Gastroesophageal sphincter (tissue), 4 donors: ENCODE data around the gene GLRA3. TPM values are rescaled to one million over a fixed set of nuclear protein-coding genes. Genes with fewer than 3 reads are reported as not detected.

Experiments
- ATAC-seq: fragments of 150-250 bp; one replicate; pipeline ENCODE4 v1.9.1; 2016; ENCODE audit warnings: mild to moderate bottlenecking, moderate library complexity
- H3K27ac ChIP-seq, 4 donors: fragments of 200-600 bp; sonication (generic) in 3 of 4; 1 replicate in 3 of 4; 2 replicates in 1 of 4; pipeline ENCODE4 v1.5.1; 2016 to 2019
- H3K27me3 ChIP-seq: fragments of 200-600 bp; sonication (generic); one replicate; pipeline ENCODE4 v1.5.1; 2019
- H3K36me3 ChIP-seq, 2 donors: fragments of 200-600 bp; sonication (generic); one replicate each; pipeline ENCODE4 v1.5.1; 2019; ENCODE audit warnings: control low read depth in 1 of 2
- H3K4me1 ChIP-seq, 3 donors: fragments of 200-600 bp; sonication (generic); 1 replicate in 2 of 3; 2 replicates in 1 of 3; pipeline ENCODE4 v1.5.1; 2016 to 2019; ENCODE audit warnings: control low read depth in 2 of 3
- H3K4me3 ChIP-seq, 2 donors: fragments of 200-600 bp; sonication (generic); one replicate each; pipeline ENCODE4 v1.5.1; 2019; ENCODE audit warnings: mild to moderate bottlenecking in 1 of 2, moderate library complexity in 1 of 2
- H3K9me3 ChIP-seq, 3 donors: fragments of 200-600 bp; sonication (generic); one replicate each; pipeline ENCODE4 v1.5.1; 2017 to 2019; ENCODE audit warnings: control low read depth in 2 of 3
- EP300 ChIP-seq: sonication (generic); formaldehyde crosslinking; IDR thresholded peaks from one replicate; pipeline ENCODE4 v1.6.1; 2017; ENCODE audit warnings: antibody characterized with exemption, mild to moderate bottlenecking
- POLR2A ChIP-seq, 2 donors: fragments of 450-650 bp; IDR thresholded peaks; one replicate each; pipeline ENCODE4 v1.6.1; 2017; ENCODE audit warnings: antibody characterized with exemption in 2 of 2, mild to moderate bottlenecking in 2 of 2, moderate library complexity in 1 of 2
- POLR2AphosphoS5 ChIP-seq: sonication (generic); formaldehyde crosslinking; IDR thresholded peaks from one replicate; pipeline ENCODE4 v1.6.1; 2017; ENCODE audit warnings: antibody characterized with exemption
- WGBS, 2 donors: methylation state at CpG; one replicate each; pipeline ENCODE4 v1.1.5; 2018; ENCODE audit warnings: low coverage in 1 of 2; 5-methylcytosine and 5-hydroxymethylcytosine counted together
- total RNA-seq, 4 donors: library from RNA; depleted of rRNA; stranded (reverse); fragments of >200 nt; gene quantifications; one replicate each; pipeline ENCODE4 v1.1.0, GENCODE V29; 2016
- TF ChIP-seq, protein P1 (sequence below), 4 experiments: fragments of 200-600 bp in 2 of 4; fragments of 450-650 bp in 2 of 4; sonication (generic) in 1 of 4; IDR thresholded peaks; one replicate each; pipeline ENCODE4 v1.5.1; 2017 to 2019; ENCODE audit warnings: antibody characterized with exemption in 4 of 4, mild to moderate bottlenecking in 2 of 4, moderate library complexity in 2 of 4

Gene GLRA3
- total RNA-seq, 4 donors from 2014 or later = 0.13 TPM; not detected in 3

DNA sequence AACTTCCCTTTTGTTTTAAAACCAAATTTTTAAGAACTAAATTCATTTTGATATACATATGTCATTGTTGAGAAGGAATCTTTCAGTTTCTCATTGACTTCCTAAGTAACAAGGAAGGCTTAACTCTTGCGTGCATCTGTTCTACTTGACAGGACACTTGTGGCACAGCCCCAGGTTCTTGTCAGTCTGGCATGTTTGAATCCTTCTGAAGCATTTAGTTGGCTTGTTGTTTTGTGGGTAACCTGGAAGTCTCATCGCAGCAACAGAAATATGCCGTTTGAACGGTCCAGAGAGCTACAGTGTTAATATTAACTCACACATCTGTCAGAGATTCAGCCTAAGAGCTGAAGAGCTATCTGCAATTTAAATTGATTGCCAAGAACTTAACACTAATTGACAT is 76.0 kb downstream of the GLRA3 start:
- no peaks in the 10 kb centered on the region for H3K27me3 ChIP-seq
- ATAC-seq = no peak
- no peaks in the 10 kb centered on the region for H3K9me3 ChIP-seq
- WGBS, 2 donors = 82 to 93% methylated on average over 2 to 3 of the region's 4 CpGs
- H3K4me1 ChIP-seq = no peaks in the 10 kb centered on the region
- H3K36me3 ChIP-seq = no peaks in the 10 kb centered on the region
- H3K4me3 ChIP-seq = no peak overlapping the region
- no peak overlapping the region for H3K27ac ChIP-seq
- TF ChIP-seq EP300 (no peak), POLR2AphosphoS5 (no peak), POLR2A (IDR thresholded peaks at IDR 0.05) (no peak)
- TF ChIP-seq, protein P1, sequence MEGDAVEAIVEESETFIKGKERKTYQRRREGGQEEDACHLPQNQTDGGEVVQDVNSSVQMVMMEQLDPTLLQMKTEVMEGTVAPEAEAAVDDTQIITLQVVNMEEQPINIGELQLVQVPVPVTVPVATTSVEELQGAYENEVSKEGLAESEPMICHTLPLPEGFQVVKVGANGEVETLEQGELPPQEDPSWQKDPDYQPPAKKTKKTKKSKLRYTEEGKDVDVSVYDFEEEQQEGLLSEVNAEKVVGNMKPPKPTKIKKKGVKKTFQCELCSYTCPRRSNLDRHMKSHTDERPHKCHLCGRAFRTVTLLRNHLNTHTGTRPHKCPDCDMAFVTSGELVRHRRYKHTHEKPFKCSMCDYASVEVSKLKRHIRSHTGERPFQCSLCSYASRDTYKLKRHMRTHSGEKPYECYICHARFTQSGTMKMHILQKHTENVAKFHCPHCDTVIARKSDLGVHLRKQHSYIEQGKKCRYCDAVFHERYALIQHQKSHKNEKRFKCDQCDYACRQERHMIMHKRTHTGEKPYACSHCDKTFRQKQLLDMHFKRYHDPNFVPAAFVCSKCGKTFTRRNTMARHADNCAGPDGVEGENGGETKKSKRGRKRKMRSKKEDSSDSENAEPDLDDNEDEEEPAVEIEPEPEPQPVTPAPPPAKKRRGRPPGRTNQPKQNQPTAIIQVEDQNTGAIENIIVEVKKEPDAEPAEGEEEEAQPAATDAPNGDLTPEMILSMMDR (IDR thresholded peaks at IDR 0.05) = no peak

DNA sequence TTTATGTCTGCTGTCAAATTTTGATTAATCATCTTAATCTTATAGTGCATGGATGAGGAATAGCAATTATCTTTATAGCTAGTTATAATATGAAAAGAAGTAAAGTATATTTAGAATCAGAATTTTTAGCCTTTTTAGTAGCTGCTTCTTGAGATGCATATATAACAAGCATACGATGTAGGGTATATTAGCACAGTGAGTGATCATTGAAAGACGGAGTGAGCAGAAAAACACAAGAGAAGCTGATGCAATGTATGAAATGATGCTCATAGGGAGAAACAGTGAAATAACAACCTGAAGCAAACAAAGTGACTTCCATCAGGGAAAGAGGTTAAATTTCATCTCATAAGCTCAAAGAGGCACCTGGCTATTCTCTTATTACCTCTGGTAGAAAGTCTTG is 77.0 kb downstream of the GLRA3 start:
- TF ChIP-seq POLR2AphosphoS5 (no peak), EP300 (no peak), POLR2A (IDR thresholded peaks at IDR 0.05) (no peak)
- TF ChIP-seq, protein P1 (IDR thresholded peaks at IDR 0.05) = no peak
- Histone ChIP-seq H3K36me3 (no peaks in the 10 kb centered on the region), H3K4me1 (no peaks in the 10 kb centered on the region), H3K27ac (no peak overlapping the region), H3K4me3 (no peak overlapping the region), H3K9me3 (no peaks in the 10 kb centered on the region), H3K27me3 (no peaks in the 10 kb centered on the region)
- 83 to 91% methylated on average over 1 to 2 of the region's 2 CpGs for WGBS, 2 donors
- no peak for ATAC-seq

DNA sequence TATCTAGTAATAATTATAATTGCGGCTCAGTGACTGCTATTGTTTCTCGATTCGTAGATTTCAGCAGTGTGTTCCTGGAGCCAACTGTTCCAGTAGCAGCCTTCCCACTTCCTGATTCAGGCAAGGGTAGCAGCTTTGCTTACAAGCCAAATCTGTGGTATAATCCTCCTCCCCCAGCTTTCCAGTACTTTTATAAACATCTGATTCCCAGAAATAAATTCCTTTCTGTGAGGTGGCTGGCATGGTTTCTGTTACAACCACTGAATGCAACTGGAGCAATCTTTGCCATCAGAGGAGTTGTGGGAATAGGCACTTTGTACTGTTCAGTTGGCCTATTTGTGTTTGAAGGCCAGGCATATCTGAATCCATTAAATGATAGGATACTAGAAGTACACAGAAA is 80.0 kb downstream of the GLRA3 start:
- no peak for ATAC-seq
- 46 to 69% methylated on average over 3 of the region's 3 CpGs for WGBS, 2 donors
- no peaks in the 10 kb centered on the region for H3K4me1 ChIP-seq

DNA sequence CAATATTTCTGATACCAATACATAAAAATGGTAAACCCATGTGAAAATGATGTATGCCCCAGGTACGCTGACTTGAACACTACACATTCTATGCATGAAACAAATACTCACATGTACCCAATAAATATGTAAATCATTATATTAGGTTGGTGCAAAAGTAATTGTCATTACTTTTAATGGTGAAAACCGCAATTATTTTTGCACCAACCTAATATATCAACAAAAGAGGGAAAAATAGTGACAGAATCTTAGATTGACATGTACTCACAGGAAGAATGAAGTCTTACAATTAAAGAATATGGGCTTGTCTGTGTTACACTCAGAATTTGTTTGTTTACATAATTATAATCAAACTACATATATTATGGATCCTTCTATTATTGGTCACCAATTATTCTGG is 82.3 kb downstream of the GLRA3 start:
- H3K9me3 ChIP-seq = no peaks in the 10 kb centered on the region
- no peaks in the 10 kb centered on the region for H3K27me3 ChIP-seq
- H3K27ac ChIP-seq = no peak overlapping the region
- TF ChIP-seq, protein P1 (IDR thresholded peaks at IDR 0.05) = no peak
- H3K4me1 ChIP-seq = no peaks in the 10 kb centered on the region
- no peak for ATAC-seq
- 80 to 100% methylated on average over 2 of the region's 2 CpGs for WGBS, 2 donors
- H3K36me3 ChIP-seq = no peaks in the 10 kb centered on the region
- H3K4me3 ChIP-seq = no peak overlapping the region

More for the DNA sequence above, 80.0 kb downstream of the GLRA3 start:
- peak; percentile 26 for TF ChIP-seq POLR2AphosphoS5
- TF ChIP-seq, protein P1 (IDR thresholded peaks at IDR 0.05) = no peak
- no peak for TF ChIP-seq POLR2A (IDR thresholded peaks at IDR 0.05)
- TF ChIP-seq EP300 = no peak
- H3K36me3 ChIP-seq = no peaks in the 10 kb centered on the region
- no peaks in the 10 kb centered on the region for H3K9me3 ChIP-seq
- no peak overlapping the region for H3K27ac ChIP-seq
- no peaks in the 10 kb centered on the region for H3K27me3 ChIP-seq
- no peak overlapping the region for H3K4me3 ChIP-seq

DNA sequence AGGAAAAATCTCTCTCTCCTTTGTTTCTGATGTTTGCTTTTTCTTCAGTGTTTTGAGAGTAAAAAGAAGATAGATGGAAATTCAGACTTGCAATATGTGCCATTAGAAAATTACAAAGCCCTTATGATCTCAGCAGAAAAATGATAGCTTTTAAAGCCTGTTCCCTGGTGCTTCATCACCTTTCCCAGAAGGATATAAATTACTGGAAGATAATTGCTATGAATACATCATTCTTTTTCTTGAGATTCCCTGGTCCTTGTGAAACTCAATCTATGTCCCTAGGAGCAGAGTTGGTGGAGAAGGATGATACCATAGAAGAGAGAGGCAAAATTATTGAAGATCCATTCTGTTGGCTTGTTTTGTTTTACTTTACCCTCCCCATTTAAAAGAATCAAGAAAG is 86.5 kb downstream of the GLRA3 start:
- ATAC-seq = no peak
- no peak overlapping the region for H3K4me3 ChIP-seq
- TF ChIP-seq POLR2A (IDR thresholded peaks at IDR 0.05) (no peak), EP300 (no peak)
- TF ChIP-seq, protein P1 (IDR thresholded peaks at IDR 0.05) = no peak
- H3K36me3 ChIP-seq = no peaks in the 10 kb centered on the region
- H3K9me3 ChIP-seq = no peaks in the 10 kb centered on the region
- H3K27me3 ChIP-seq = no peaks in the 10 kb centered on the region
- H3K4me1 ChIP-seq = no peaks in the 10 kb centered on the region
- H3K27ac ChIP-seq = no peak overlapping the region
